Parathyroid adenoma (tissue), 2 donors: Measurements from ENCODE around the gene INF2.

Experiments
- H2AFZ ChIP-seq: fragments of 300-600 bp; sonication (generic); one replicate; pipeline ENCODE4 v1.7.0; 2017; ENCODE audit warnings: antibody characterized with exemption, mild to moderate bottlenecking
- H3K27ac ChIP-seq: fragments of 300-600 bp; sonication (generic); one replicate; pipeline ENCODE4 v1.7.0; 2017
- H3K27me3 ChIP-seq: fragments of 300-600 bp; sonication (generic); one replicate; pipeline ENCODE4 v1.7.0; 2017; ENCODE audit warnings: low read length; ENCODE audit not compliant: control insufficient read depth, insufficient read depth
- H3K36me3 ChIP-seq: fragments of 300-600 bp; sonication (generic); one replicate; pipeline ENCODE4 v1.7.0; 2017; ENCODE audit warnings: low read length; ENCODE audit not compliant: control insufficient read depth, insufficient read depth
- H3K4me1 ChIP-seq: fragments of 300-600 bp; sonication (generic); one replicate; pipeline ENCODE4 v1.7.0; 2017; ENCODE audit warnings: control low read depth
- H3K4me2 ChIP-seq: fragments of 300-600 bp; sonication (generic); one replicate; pipeline ENCODE4 v1.7.0; 2017; ENCODE audit warnings: low read length
- H3K4me3 ChIP-seq: fragments of 300-600 bp; sonication (generic); one replicate; pipeline ENCODE4 v1.7.0; 2017; ENCODE audit warnings: low read depth, low read length
- H3K79me2 ChIP-seq: fragments of 300-600 bp; sonication (generic); one replicate; pipeline ENCODE4 v1.7.0; 2017; ENCODE audit warnings: control low read depth
- H3K9ac ChIP-seq: fragments of 300-600 bp; sonication (generic); one replicate; pipeline ENCODE4 v1.7.0; 2017; ENCODE audit warnings: mild to moderate bottlenecking
- H3K9me3 ChIP-seq: fragments of 300-600 bp; sonication (generic); one replicate; pipeline ENCODE4 v1.7.0; 2017; ENCODE audit warnings: low read length; ENCODE audit not compliant: control insufficient read depth
- TF ChIP-seq, protein P1 (sequence below): fragments of 300-600 bp; sonication (generic); IDR thresholded peaks from one replicate; pipeline ENCODE4 v1.7.0; 2017; ENCODE audit warnings: antibody characterized with exemption, mild to moderate bottlenecking
- donor health status: primary hyperparathyroidism.

The INF2 gene

GRCh38 chr14:104678901-104679705 is 10.3 kb upstream of the INF2 start:
- no peak overlapping the region for H3K27ac ChIP-seq
- no peak overlapping the region for H3K9ac ChIP-seq
- peak overlapping the region; percentile 100 for H2AFZ ChIP-seq
- no peaks in the 10 kb centered on the region for H3K79me2 ChIP-seq
- H3K4me3 ChIP-seq: no peak overlapping the region
- TF ChIP-seq, protein P1, sequence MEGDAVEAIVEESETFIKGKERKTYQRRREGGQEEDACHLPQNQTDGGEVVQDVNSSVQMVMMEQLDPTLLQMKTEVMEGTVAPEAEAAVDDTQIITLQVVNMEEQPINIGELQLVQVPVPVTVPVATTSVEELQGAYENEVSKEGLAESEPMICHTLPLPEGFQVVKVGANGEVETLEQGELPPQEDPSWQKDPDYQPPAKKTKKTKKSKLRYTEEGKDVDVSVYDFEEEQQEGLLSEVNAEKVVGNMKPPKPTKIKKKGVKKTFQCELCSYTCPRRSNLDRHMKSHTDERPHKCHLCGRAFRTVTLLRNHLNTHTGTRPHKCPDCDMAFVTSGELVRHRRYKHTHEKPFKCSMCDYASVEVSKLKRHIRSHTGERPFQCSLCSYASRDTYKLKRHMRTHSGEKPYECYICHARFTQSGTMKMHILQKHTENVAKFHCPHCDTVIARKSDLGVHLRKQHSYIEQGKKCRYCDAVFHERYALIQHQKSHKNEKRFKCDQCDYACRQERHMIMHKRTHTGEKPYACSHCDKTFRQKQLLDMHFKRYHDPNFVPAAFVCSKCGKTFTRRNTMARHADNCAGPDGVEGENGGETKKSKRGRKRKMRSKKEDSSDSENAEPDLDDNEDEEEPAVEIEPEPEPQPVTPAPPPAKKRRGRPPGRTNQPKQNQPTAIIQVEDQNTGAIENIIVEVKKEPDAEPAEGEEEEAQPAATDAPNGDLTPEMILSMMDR: no peak
- H3K4me2 ChIP-seq: no peak overlapping the region
- peaks cover 18% of the 10 kb centered on the region for H3K4me1 ChIP-seq
- H3K27me3 ChIP-seq: no peaks in the 10 kb centered on the region
- no peaks in the 10 kb centered on the region for H3K36me3 ChIP-seq
- H3K9me3 ChIP-seq: no peaks in the 10 kb centered on the region

DNA sequence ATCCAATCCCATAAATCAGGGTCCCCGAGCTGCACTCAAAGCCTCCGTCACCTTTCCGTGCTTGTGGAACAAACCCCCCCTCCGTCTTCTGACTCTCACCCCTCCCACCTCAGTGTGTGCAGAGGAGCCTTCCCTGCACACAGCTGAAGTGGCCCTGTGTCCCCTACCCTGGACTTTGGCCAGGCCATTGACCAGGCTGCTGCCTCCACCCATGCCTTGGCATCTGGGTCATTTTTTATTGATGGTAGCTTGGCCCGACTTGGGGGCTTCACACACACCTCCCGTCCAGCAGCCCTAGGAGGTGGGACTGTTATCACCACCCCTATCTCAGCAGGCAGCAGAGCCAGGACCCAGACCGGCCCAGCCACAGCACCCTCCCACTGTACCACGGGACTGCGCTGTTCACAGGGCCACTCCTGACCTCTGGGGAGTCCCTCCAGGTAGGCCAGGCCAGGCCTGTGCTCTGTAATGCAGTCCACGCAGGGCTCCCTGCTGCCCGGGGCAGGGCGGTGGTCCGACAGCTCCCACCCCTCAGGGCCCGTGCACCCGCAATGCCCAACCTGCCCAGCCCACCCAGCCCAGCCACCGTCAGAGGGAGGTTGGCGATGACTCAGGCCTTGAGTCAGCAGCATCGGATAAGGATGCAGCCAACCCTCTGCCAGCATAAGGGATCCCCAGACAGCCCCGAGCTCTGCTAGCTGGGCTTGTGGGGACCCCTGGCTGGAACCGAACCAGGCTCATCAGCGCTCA is 9.2 kb upstream of the INF2 start:
- H3K4me1 ChIP-seq: peaks cover 18% of the 10 kb centered on the region
- H3K4me3 ChIP-seq: no peak overlapping the region
- H3K4me2 ChIP-seq: no peak overlapping the region
- H3K9me3 ChIP-seq: no peaks in the 10 kb centered on the region
- H2AFZ ChIP-seq: no peak overlapping the region
- no peaks in the 10 kb centered on the region for H3K79me2 ChIP-seq
- H3K27ac ChIP-seq: no peak overlapping the region
- no peaks in the 10 kb centered on the region for H3K36me3 ChIP-seq
- no peaks in the 10 kb centered on the region for H3K27me3 ChIP-seq
- H3K9ac ChIP-seq: no peak overlapping the region
- TF ChIP-seq, protein P1: no peak

DNA sequence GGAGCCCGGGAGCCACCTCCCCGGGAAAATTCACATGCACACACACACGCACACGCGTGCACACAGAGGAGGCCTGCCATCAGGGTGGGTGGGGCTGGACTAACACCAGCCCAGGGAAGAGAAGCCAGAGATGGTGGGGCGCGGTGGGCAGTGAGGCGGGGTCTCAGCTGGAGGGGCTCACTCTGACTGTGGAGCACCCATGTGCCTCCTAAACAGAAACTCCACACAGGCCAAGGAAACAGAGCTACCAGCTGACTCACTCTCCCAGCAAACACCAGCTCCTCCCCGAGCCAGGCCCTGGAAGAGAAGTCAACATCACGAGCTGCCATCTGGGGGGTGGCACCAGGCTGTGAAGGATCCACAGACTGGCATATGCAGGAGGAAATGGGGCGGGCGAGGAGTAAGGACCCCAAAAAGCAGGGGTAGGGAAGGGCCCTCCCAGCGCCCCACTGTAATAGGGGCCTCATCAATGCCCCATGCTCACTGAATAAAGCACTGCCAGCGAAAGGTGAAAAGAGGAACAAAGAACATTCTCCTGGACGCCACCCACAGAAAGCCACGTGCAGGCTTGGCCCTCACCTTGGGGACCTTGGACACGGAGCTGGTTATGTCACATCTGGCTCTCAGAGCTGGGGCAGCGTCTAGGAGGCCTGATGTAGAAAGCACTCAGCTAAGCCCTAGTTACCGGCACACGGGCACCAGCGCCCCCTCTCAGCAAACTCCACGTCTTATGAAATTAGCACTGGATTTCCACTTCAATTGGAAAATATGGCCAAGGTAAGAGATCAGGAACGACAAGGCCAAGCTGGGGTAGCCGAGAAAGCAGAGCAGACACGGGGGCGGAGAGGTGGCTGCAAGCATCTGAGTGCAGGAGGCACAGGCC is 8.4 kb upstream of the INF2 start:
- H2AFZ ChIP-seq: no peak overlapping the region
- H3K4me2 ChIP-seq: no peak overlapping the region
- TF ChIP-seq, protein P1: no peak
- H3K27ac ChIP-seq: peak overlapping the region; percentile 47
- H3K9me3 ChIP-seq: no peaks in the 10 kb centered on the region
- no peaks in the 10 kb centered on the region for H3K27me3 ChIP-seq
- no peak overlapping the region for H3K9ac ChIP-seq
- H3K4me1 ChIP-seq: peaks cover 18% of the 10 kb centered on the region
- no peaks in the 10 kb centered on the region for H3K79me2 ChIP-seq
- H3K4me3 ChIP-seq: no peak overlapping the region
- H3K36me3 ChIP-seq: no peaks in the 10 kb centered on the region

DNA sequence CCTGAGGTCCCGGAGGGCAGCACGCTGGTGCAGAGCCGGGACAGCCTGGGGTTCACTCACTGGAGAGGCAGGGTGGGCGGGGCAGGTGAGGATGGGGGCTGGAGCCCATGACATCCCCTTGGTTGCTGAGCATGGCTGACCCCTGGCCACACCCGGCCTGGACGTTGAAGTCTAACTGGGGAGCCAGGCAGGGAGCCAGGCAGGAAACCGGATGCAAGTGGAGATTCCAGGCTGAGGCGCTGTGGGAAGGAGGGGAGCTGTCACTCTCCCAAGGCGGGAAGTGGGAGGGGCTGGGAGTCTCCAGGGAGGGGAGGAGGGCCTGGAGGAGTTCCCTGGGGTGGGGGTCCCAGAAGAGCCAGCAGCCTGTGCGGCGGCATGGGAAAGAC is 7.7 kb upstream of the INF2 start:
- Histone ChIP-seq H3K79me2 (no peaks in the 10 kb centered on the region), H3K27ac (peak overlapping the region; percentile 47), H3K4me2 (no peak overlapping the region), H3K4me1 (peaks cover 18% of the 10 kb centered on the region), H3K27me3 (no peaks in the 10 kb centered on the region), H3K36me3 (no peaks in the 10 kb centered on the region), H3K9me3 (no peaks in the 10 kb centered on the region), H3K4me3 (no peak overlapping the region), H2AFZ (peak overlapping the region; percentile 47), H3K9ac (no peak overlapping the region)
- TF ChIP-seq, protein P1: no peak
